Astrocyte (in vitro differentiated cells and primary cell): ENCODE data around the gene MYO5B. TPM values are rescaled to one million over a fixed set of nuclear protein-coding genes. Genes with fewer than 3 reads are reported as not detected.

Experiments used
- DNase-seq: peaks from one replicate; pipeline ENCODE4 v3.0.0-alpha.2; 2010; ENCODE audit warnings: low read depth
- FAIRE-seq: peaks from 2 replicates; lab custom pipeline; 2011; peaks lifted over from hg19 to GRCh38; lab: Jason Lieb, UNC
- H2AFZ ChIP-seq: 2 replicates; pipeline ENCODE4 v1.6.0; 2012; ENCODE audit warnings: low read depth, low read length, inconsistent platforms
- H3K27ac ChIP-seq: 2 replicates; pipeline ENCODE4 v1.5.1; 2011; ENCODE audit warnings: low read depth, low read length, inconsistent platforms
- H3K27me3 ChIP-seq: 2 replicates; pipeline ENCODE4 v1.6.0; 2011; ENCODE audit warnings: low read length, inconsistent platforms; ENCODE audit not compliant: insufficient read depth
- H3K36me3 ChIP-seq: 2 replicates; pipeline ENCODE4 v1.5.1; 2011; ENCODE audit warnings: low read length, inconsistent platforms; ENCODE audit not compliant: insufficient read depth
- H3K4me1 ChIP-seq: 2 replicates; pipeline ENCODE4 v1.5.1; 2011; ENCODE audit warnings: low read length, inconsistent platforms; ENCODE audit not compliant: insufficient read depth
- H3K4me2 ChIP-seq: 2 replicates; pipeline ENCODE4 v1.6.0; 2012; ENCODE audit warnings: low read length, inconsistent platforms
- H3K4me3 ChIP-seq: 2 replicates; pipeline ENCODE4 v1.5.1; 2011; ENCODE audit warnings: low read depth, mild to moderate bottlenecking, low read length, inconsistent platforms; ENCODE audit not compliant: insufficient read depth
- H3K79me2 ChIP-seq: 2 replicates; pipeline ENCODE4 v1.6.0; 2012; ENCODE audit warnings: mild to moderate bottlenecking, low read length, inconsistent platforms; ENCODE audit not compliant: insufficient read depth
- H3K9ac ChIP-seq: 2 replicates; pipeline ENCODE4 v1.6.0; 2012; ENCODE audit warnings: mild to moderate bottlenecking, low read length, inconsistent platforms
- H3K9me3 ChIP-seq: 2 replicates; pipeline ENCODE4 v1.5.1; 2012; ENCODE audit warnings: low read depth, mild to moderate bottlenecking, low read length, inconsistent platforms; ENCODE audit not compliant: insufficient read depth
- H4K20me1 ChIP-seq: 2 replicates; pipeline ENCODE4 v1.6.0; 2012; ENCODE audit warnings: low read length, inconsistent platforms; ENCODE audit not compliant: insufficient read depth
- H3K27ac Mint-ChIP-seq: one replicate; pipeline ENCODE4 v1.8.0; 2021; ENCODE audit warnings: mild to moderate bottlenecking, mixed read lengths; ENCODE audit not compliant: unreplicated experiment
- H3K27me3 Mint-ChIP-seq: one replicate; pipeline ENCODE4 v1.8.0; 2021; ENCODE audit warnings: low read depth, mixed read lengths; ENCODE audit not compliant: unreplicated experiment
- H3K36me3 Mint-ChIP-seq: one replicate; pipeline ENCODE4 v1.8.0; 2021; ENCODE audit warnings: low read depth, mixed read lengths; ENCODE audit not compliant: unreplicated experiment
- H3K4me1 Mint-ChIP-seq: one replicate; pipeline ENCODE4 v1.8.0; 2021; ENCODE audit warnings: low read depth, mixed read lengths; ENCODE audit not compliant: unreplicated experiment
- H3K4me3 Mint-ChIP-seq: one replicate; pipeline ENCODE4 v1.8.0; 2021; ENCODE audit warnings: mild to moderate bottlenecking, moderate library complexity, mixed read lengths; ENCODE audit not compliant: unreplicated experiment
- H3K9me3 Mint-ChIP-seq: one replicate; pipeline ENCODE4 v1.8.0; 2021; ENCODE audit warnings: mild to moderate bottlenecking, mixed read lengths; ENCODE audit not compliant: unreplicated experiment
- EZH2 ChIP-seq: IDR thresholded peaks from 2 replicates; pipeline ENCODE4 v1.6.1; 2012; ENCODE audit warnings: mild to moderate bottlenecking, low read length, inconsistent platforms; ENCODE audit not compliant: insufficient read depth
- total RNA-seq: library from RNA; stranded (reverse); gene quantifications from 2 replicates; pipeline ENCODE4 v1.2.1, GENCODE V29; 2021
- TF ChIP-seq, protein P1 (sequence below): IDR thresholded peaks from 2 replicates; pipeline ENCODE4 v1.5.1; 2011; ENCODE audit warnings: low read depth, mild to moderate bottlenecking, inconsistent platforms, low read length, moderate library complexity; ENCODE audit not compliant: insufficient read depth

MYO5B gene
- total RNA-seq, 1 donor from 2014 or later = 8.3 TPM

DNA sequence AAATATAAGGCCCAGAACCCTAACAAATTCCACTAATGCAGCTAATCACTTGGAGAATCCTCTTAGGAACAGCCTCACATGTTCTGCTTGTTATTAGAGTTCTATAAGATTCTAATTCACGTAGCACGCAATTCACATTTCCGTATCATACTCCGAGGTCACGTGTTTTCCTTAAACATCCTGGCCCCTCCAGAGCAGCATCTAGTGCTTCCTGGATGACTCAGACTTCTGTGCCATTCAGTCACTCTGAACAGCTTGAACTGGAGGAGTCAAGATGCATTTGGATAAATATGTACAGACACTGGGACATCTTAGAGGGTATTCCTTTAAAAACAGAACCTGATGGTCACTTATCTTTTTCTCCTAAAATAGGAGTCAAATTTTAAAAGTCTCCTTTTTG lies 156.5 kb downstream of the MYO5B start:
- Histone ChIP-seq H3K27ac (no peak overlapping the region), H3K4me3 (no peak overlapping the region), H2AFZ (peak overlapping the region; percentile 61), H3K27me3 (peaks cover 3% of the 10 kb centered on the region), H3K9me3 (no peaks in the 10 kb centered on the region), H3K79me2 (no peaks in the 10 kb centered on the region), H4K20me1 (no peaks in the 10 kb centered on the region), H3K4me2 (peak overlapping the region; percentile 38), H3K9ac (no peak overlapping the region), H3K4me1 (no peaks in the 10 kb centered on the region), H3K36me3 (no peaks in the 10 kb centered on the region)
- Mint-ChIP-seq H3K4me3 (no peak overlapping the region), H3K27me3 (no peaks in the 10 kb centered on the region), H3K9me3 (no peaks in the 10 kb centered on the region), H3K4me1 (peaks cover 7% of the 10 kb centered on the region), H3K27ac (no peak overlapping the region), H3K36me3 (no peaks in the 10 kb centered on the region)
- no peak for FAIRE-seq
- no peak for TF ChIP-seq EZH2
- TF ChIP-seq, protein P1, sequence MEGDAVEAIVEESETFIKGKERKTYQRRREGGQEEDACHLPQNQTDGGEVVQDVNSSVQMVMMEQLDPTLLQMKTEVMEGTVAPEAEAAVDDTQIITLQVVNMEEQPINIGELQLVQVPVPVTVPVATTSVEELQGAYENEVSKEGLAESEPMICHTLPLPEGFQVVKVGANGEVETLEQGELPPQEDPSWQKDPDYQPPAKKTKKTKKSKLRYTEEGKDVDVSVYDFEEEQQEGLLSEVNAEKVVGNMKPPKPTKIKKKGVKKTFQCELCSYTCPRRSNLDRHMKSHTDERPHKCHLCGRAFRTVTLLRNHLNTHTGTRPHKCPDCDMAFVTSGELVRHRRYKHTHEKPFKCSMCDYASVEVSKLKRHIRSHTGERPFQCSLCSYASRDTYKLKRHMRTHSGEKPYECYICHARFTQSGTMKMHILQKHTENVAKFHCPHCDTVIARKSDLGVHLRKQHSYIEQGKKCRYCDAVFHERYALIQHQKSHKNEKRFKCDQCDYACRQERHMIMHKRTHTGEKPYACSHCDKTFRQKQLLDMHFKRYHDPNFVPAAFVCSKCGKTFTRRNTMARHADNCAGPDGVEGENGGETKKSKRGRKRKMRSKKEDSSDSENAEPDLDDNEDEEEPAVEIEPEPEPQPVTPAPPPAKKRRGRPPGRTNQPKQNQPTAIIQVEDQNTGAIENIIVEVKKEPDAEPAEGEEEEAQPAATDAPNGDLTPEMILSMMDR = no peak
- no peak for DNase-seq

GRCh38 chr18:50034029-50034428 lies 160.9 kb downstream of the MYO5B start:
- FAIRE-seq (no peak), DNase-seq (no peak)
- Mint-ChIP-seq H3K4me1 (peaks cover 7% of the 10 kb centered on the region), H3K9me3 (no peaks in the 10 kb centered on the region), H3K36me3 (no peaks in the 10 kb centered on the region), H3K27ac (no peak overlapping the region), H3K27me3 (peaks cover 7% of the 10 kb centered on the region), H3K4me3 (no peak overlapping the region)
- H3K27me3 ChIP-seq = peaks cover 14% of the 10 kb centered on the region
- no peak overlapping the region for H3K9ac ChIP-seq
- no peak overlapping the region for H3K4me3 ChIP-seq
- TF ChIP-seq EZH2 = no peak
- TF ChIP-seq, protein P1 = no peak
- no peaks in the 10 kb centered on the region for H3K9me3 ChIP-seq
- no peaks in the 10 kb centered on the region for H3K4me1 ChIP-seq
- H3K79me2 ChIP-seq = no peaks in the 10 kb centered on the region
- no peak overlapping the region for H2AFZ ChIP-seq
- H4K20me1 ChIP-seq = no peaks in the 10 kb centered on the region
- H3K4me2 ChIP-seq = no peak overlapping the region
- H3K36me3 ChIP-seq = no peaks in the 10 kb centered on the region
- H3K27ac ChIP-seq = no peak overlapping the region

- no peak for TF ChIP-seq EZH2
- TF ChIP-seq, protein P1 = no peak
- H3K27ac ChIP-seq = no peak overlapping the region
- no peak overlapping the region for H3K9ac ChIP-seq
- peaks cover 7% of the 10 kb centered on the region for H3K27me3 Mint-ChIP-seq
- DNase-seq (no peak), FAIRE-seq (no peak)
- H3K36me3 Mint-ChIP-seq = no peaks in the 10 kb centered on the region
- no peaks in the 10 kb centered on the region for H3K9me3 Mint-ChIP-seq
- peaks cover 1% of the 10 kb centered on the region for H3K4me1 Mint-ChIP-seq
- H2AFZ ChIP-seq = no peak overlapping the region
- no peaks in the 10 kb centered on the region for H3K9me3 ChIP-seq
- H3K27ac Mint-ChIP-seq = no peak overlapping the region
- no peaks in the 10 kb centered on the region for H3K36me3 ChIP-seq
- no peaks in the 10 kb centered on the region for H4K20me1 ChIP-seq
- no peak overlapping the region for H3K4me3 Mint-ChIP-seq
- peaks cover 17% of the 10 kb centered on the region for H3K27me3 ChIP-seq
- no peaks in the 10 kb centered on the region for H3K79me2 ChIP-seq
- no peaks in the 10 kb centered on the region for H3K4me1 ChIP-seq
- no peak overlapping the region for H3K4me2 ChIP-seq
- H3K4me3 ChIP-seq = no peak overlapping the region
Measured at GRCh38 chr18:50033004-50033403, 161.9 kb downstream of the MYO5B start.
